ENCODE results near the gene COL20A1. TPM values are rescaled to one million over a fixed set of nuclear protein-coding genes. Genes with fewer than 3 reads are reported as not detected.

Gene COL20A1
- polyA plus RNA-seq, 2 donors = not detected

- Histone ChIP-seq H3K9me3 (ENCODE audit: control insufficient read depth in 2 of 2, insufficient read depth in 1 of 2, low read depth in 1 of 2, low read length in 1 of 2) (no peaks in the 10 kb centered on the region), H3K27me3 (ENCODE audit: control insufficient read depth in 1 of 2, insufficient read depth in 2 of 2, low read length in 2 of 2) (peaks cover 0 to 3% of the 10 kb centered on the region in 2 donors), H3K36me3 (ENCODE audit: control insufficient read depth in 2 of 2, insufficient read depth in 2 of 2, low read length in 1 of 2) (no peaks in the 10 kb centered on the region), H3K4me3 (ENCODE audit: low read depth in 1 of 2, low read length in 2 of 2) (no peak overlapping the region), H3K4me1 (ENCODE audit: control insufficient read depth in 2 of 2, insufficient read depth in 2 of 2, low read length in 1 of 2) (no peaks in the 10 kb centered on the region), H3K27ac (ENCODE audit: low read depth in 2 of 2, low read length in 1 of 2) (no peak overlapping the region)
- 59 to 61% methylated on average over 34 of the region's 34 CpGs for WGBS, 2 donors
Observed at GRCh38 chr20:63372971-63373885, 80.2 kb downstream of the COL20A1 start.

GRCh38 chr20:63373996-63374395, 81.0 kb downstream of the COL20A1 start:
- Histone ChIP-seq H3K36me3 (ENCODE audit: control insufficient read depth in 2 of 2, insufficient read depth in 2 of 2, low read length in 1 of 2) (no peaks in the 10 kb centered on the region), H3K4me1 (ENCODE audit: control insufficient read depth in 2 of 2, insufficient read depth in 2 of 2, low read length in 1 of 2) (no peaks in the 10 kb centered on the region), H3K27ac (ENCODE audit: low read depth in 2 of 2, low read length in 1 of 2) (no peak overlapping the region), H3K9me3 (ENCODE audit: control insufficient read depth in 2 of 2, insufficient read depth in 1 of 2, low read depth in 1 of 2, low read length in 1 of 2) (no peaks in the 10 kb centered on the region), H3K27me3 (ENCODE audit: control insufficient read depth in 1 of 2, insufficient read depth in 2 of 2, low read length in 2 of 2) (peaks cover 0 to 3% of the 10 kb centered on the region in 2 donors), H3K4me3 (ENCODE audit: low read depth in 1 of 2, low read length in 2 of 2) (no peak overlapping the region)
- WGBS, 2 donors = 80% methylated on average over 19 of the region's 19 CpGs

GRCh38 chr20:63374504-63374903, 81.5 kb downstream of the COL20A1 start:
- Histone ChIP-seq H3K36me3 (ENCODE audit: control insufficient read depth in 2 of 2, insufficient read depth in 2 of 2, low read length in 1 of 2) (no peaks in the 10 kb centered on the region), H3K27ac (ENCODE audit: low read depth in 2 of 2, low read length in 1 of 2) (no peak overlapping the region), H3K4me1 (ENCODE audit: control insufficient read depth in 2 of 2, insufficient read depth in 2 of 2, low read length in 1 of 2) (no peaks in the 10 kb centered on the region), H3K4me3 (ENCODE audit: low read depth in 1 of 2, low read length in 2 of 2) (no peak overlapping the region), H3K27me3 (ENCODE audit: control insufficient read depth in 1 of 2, insufficient read depth in 2 of 2, low read length in 2 of 2) (peaks cover 0 to 3% of the 10 kb centered on the region in 2 donors), H3K9me3 (ENCODE audit: control insufficient read depth in 2 of 2, insufficient read depth in 1 of 2, low read depth in 1 of 2, low read length in 1 of 2) (no peaks in the 10 kb centered on the region)
- 38 to 53% methylated on average over 12 of the region's 12 CpGs for WGBS, 2 donors

GRCh38 chr20:63375438-63375837, 82.5 kb downstream of the COL20A1 start:
- no peak overlapping the region for H3K4me3 ChIP-seq (ENCODE audit: low read depth in 1 of 2, low read length in 2 of 2)
- no peak overlapping the region for H3K27ac ChIP-seq (ENCODE audit: low read depth in 2 of 2, low read length in 1 of 2)
- H3K9me3 ChIP-seq (ENCODE audit: control insufficient read depth in 2 of 2, insufficient read depth in 1 of 2, low read depth in 1 of 2, low read length in 1 of 2) = no peaks in the 10 kb centered on the region
- H3K27me3 ChIP-seq (ENCODE audit: control insufficient read depth in 1 of 2, insufficient read depth in 2 of 2, low read length in 2 of 2) = peaks cover 0 to 3% of the 10 kb centered on the region in 2 donors
- no peaks in the 10 kb centered on the region for H3K36me3 ChIP-seq (ENCODE audit: control insufficient read depth in 2 of 2, insufficient read depth in 2 of 2, low read length in 1 of 2)
- H3K4me1 ChIP-seq (ENCODE audit: control insufficient read depth in 2 of 2, insufficient read depth in 2 of 2, low read length in 1 of 2) = no peaks in the 10 kb centered on the region
- 74 to 83% methylated on average over 3 of the region's 3 CpGs for WGBS, 2 donors

GRCh38 chr20:63376283-63377250, 83.6 kb downstream of the COL20A1 start:
- 40 to 42% methylated on average over 31 of the region's 31 CpGs for WGBS, 2 donors
- Histone ChIP-seq H3K27me3 (ENCODE audit: control insufficient read depth in 1 of 2, insufficient read depth in 2 of 2, low read length in 2 of 2) (peaks cover 0 to 3% of the 10 kb centered on the region in 2 donors), H3K4me3 (ENCODE audit: low read depth in 1 of 2, low read length in 2 of 2) (no peak overlapping the region), H3K9me3 (ENCODE audit: control insufficient read depth in 2 of 2, insufficient read depth in 1 of 2, low read depth in 1 of 2, low read length in 1 of 2) (no peaks in the 10 kb centered on the region), H3K27ac (ENCODE audit: low read depth in 2 of 2, low read length in 1 of 2) (no peak overlapping the region), H3K36me3 (ENCODE audit: control insufficient read depth in 2 of 2, insufficient read depth in 2 of 2, low read length in 1 of 2) (no peaks in the 10 kb centered on the region), H3K4me1 (ENCODE audit: control insufficient read depth in 2 of 2, insufficient read depth in 2 of 2, low read length in 1 of 2) (no peaks in the 10 kb centered on the region)

GRCh38 chr20:63377256-63377941, 84.4 kb downstream of the COL20A1 start:
- Histone ChIP-seq H3K4me3 (ENCODE audit: low read depth in 1 of 2, low read length in 2 of 2) (no peak overlapping the region), H3K27me3 (ENCODE audit: control insufficient read depth in 1 of 2, insufficient read depth in 2 of 2, low read length in 2 of 2) (peaks cover 0 to 3% of the 10 kb centered on the region in 2 donors), H3K27ac (ENCODE audit: low read depth in 2 of 2, low read length in 1 of 2) (no peak overlapping the region), H3K9me3 (ENCODE audit: control insufficient read depth in 2 of 2, insufficient read depth in 1 of 2, low read depth in 1 of 2, low read length in 1 of 2) (no peaks in the 10 kb centered on the region), H3K4me1 (ENCODE audit: control insufficient read depth in 2 of 2, insufficient read depth in 2 of 2, low read length in 1 of 2) (no peaks in the 10 kb centered on the region), H3K36me3 (ENCODE audit: control insufficient read depth in 2 of 2, insufficient read depth in 2 of 2, low read length in 1 of 2) (no peaks in the 10 kb centered on the region)
- WGBS, 2 donors = 6 to 9% methylated on average over 32 of the region's 32 CpGs

- Histone ChIP-seq H3K27ac (ENCODE audit: low read depth in 2 of 2, low read length in 1 of 2) (no peak overlapping the region), H3K27me3 (ENCODE audit: control insufficient read depth in 1 of 2, insufficient read depth in 2 of 2, low read length in 2 of 2) (peaks cover 0 to 3% of the 10 kb centered on the region in 2 donors), H3K36me3 (ENCODE audit: control insufficient read depth in 2 of 2, insufficient read depth in 2 of 2, low read length in 1 of 2) (no peaks in the 10 kb centered on the region), H3K9me3 (ENCODE audit: control insufficient read depth in 2 of 2, insufficient read depth in 1 of 2, low read depth in 1 of 2, low read length in 1 of 2) (no peaks in the 10 kb centered on the region), H3K4me3 (ENCODE audit: low read depth in 1 of 2, low read length in 2 of 2) (no peak overlapping the region), H3K4me1 (ENCODE audit: control insufficient read depth in 2 of 2, insufficient read depth in 2 of 2, low read length in 1 of 2) (no peaks in the 10 kb centered on the region)
- WGBS, 2 donors = 30 to 32% methylated on average over 15 of the region's 15 CpGs
Observed at GRCh38 chr20:63377951-63378381, 85.0 kb downstream of the COL20A1 start.

- Histone ChIP-seq H3K27me3 (ENCODE audit: control insufficient read depth in 1 of 2, insufficient read depth in 2 of 2, low read length in 2 of 2) (peaks cover 0 to 3% of the 10 kb centered on the region in 2 donors), H3K4me3 (ENCODE audit: low read depth in 1 of 2, low read length in 2 of 2) (no peak overlapping the region), H3K36me3 (ENCODE audit: control insufficient read depth in 2 of 2, insufficient read depth in 2 of 2, low read length in 1 of 2) (no peaks in the 10 kb centered on the region), H3K9me3 (ENCODE audit: control insufficient read depth in 2 of 2, insufficient read depth in 1 of 2, low read depth in 1 of 2, low read length in 1 of 2) (no peaks in the 10 kb centered on the region), H3K4me1 (ENCODE audit: control insufficient read depth in 2 of 2, insufficient read depth in 2 of 2, low read length in 1 of 2) (no peaks in the 10 kb centered on the region), H3K27ac (ENCODE audit: low read depth in 2 of 2, low read length in 1 of 2) (no peak overlapping the region)
- 52 to 66% methylated on average over 12 of the region's 12 CpGs for WGBS, 2 donors
Observed at GRCh38 chr20:63378626-63379025, 85.6 kb downstream of the COL20A1 start.

GRCh38 chr20:63379296-63379695, 86.3 kb downstream of the COL20A1 start:
- 76 to 77% methylated on average over 11 of the region's 11 CpGs for WGBS, 2 donors
- Histone ChIP-seq H3K4me3 (ENCODE audit: low read depth in 1 of 2, low read length in 2 of 2) (no peak overlapping the region), H3K27ac (ENCODE audit: low read depth in 2 of 2, low read length in 1 of 2) (no peak overlapping the region), H3K36me3 (ENCODE audit: control insufficient read depth in 2 of 2, insufficient read depth in 2 of 2, low read length in 1 of 2) (no peaks in the 10 kb centered on the region), H3K9me3 (ENCODE audit: control insufficient read depth in 2 of 2, insufficient read depth in 1 of 2, low read depth in 1 of 2, low read length in 1 of 2) (no peaks in the 10 kb centered on the region), H3K27me3 (ENCODE audit: control insufficient read depth in 1 of 2, insufficient read depth in 2 of 2, low read length in 2 of 2) (peaks cover 0 to 3% of the 10 kb centered on the region in 2 donors), H3K4me1 (ENCODE audit: control insufficient read depth in 2 of 2, insufficient read depth in 2 of 2, low read length in 1 of 2) (no peaks in the 10 kb centered on the region)

All from esophagus (tissue), 2 donors.